Measurements from ENCODE around the gene TC2N. TPM values are rescaled to one million over a fixed set of nuclear protein-coding genes. Genes with fewer than 3 reads are reported as not detected.

TC2N gene
- total and polyA plus RNA-seq, 9 of the 15 experiments (the other 6 are each of a cell fraction or from before 2014, with no cell fraction given): 2.0 to 12.5 (median 7.3) TPM

DNA sequence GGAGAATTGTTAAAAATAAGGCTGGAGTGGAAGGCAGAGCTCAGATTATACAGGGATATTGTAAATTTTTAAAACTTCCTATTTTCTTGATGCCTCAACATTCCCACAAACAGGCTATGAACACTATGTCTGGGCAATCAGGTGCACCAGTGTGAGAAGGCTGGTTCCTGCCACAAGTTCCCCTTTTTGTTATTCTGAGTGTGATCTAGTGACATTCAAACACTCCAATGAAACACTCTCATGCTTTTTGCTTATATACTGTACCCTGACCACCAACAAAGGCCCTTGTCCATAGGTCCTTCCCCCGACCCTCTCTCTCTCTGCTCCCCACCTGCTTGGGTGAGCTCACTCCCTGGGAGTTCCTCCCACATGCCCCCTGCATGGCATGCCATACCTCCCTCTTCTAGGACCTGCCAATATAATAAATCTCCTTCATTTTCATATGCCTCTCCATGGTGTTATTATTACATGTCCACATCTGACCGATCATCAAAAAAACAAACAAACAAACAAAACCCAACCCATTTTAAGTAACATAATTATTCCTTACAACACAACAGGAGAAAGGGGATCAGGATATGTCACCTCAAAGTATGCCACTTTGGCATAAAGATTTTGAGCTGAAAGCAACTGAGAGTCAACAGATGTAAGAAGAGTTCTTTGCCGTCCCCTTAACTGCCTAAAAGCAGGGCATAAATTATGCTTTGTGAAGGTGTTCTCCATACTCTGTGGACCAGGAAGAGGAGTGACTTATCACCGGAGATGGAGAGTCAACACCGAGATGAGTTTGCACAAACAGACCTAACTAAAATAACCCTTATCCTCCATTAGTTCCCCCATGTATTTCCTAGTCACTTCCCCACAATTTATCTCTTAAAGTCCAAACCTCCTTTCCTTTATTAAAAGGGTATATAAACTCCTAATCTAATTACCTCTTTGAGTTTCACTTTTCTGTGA is 92.9 kb downstream of the TC2N start (continued):
- TF ChIP-seq, protein P1, sequence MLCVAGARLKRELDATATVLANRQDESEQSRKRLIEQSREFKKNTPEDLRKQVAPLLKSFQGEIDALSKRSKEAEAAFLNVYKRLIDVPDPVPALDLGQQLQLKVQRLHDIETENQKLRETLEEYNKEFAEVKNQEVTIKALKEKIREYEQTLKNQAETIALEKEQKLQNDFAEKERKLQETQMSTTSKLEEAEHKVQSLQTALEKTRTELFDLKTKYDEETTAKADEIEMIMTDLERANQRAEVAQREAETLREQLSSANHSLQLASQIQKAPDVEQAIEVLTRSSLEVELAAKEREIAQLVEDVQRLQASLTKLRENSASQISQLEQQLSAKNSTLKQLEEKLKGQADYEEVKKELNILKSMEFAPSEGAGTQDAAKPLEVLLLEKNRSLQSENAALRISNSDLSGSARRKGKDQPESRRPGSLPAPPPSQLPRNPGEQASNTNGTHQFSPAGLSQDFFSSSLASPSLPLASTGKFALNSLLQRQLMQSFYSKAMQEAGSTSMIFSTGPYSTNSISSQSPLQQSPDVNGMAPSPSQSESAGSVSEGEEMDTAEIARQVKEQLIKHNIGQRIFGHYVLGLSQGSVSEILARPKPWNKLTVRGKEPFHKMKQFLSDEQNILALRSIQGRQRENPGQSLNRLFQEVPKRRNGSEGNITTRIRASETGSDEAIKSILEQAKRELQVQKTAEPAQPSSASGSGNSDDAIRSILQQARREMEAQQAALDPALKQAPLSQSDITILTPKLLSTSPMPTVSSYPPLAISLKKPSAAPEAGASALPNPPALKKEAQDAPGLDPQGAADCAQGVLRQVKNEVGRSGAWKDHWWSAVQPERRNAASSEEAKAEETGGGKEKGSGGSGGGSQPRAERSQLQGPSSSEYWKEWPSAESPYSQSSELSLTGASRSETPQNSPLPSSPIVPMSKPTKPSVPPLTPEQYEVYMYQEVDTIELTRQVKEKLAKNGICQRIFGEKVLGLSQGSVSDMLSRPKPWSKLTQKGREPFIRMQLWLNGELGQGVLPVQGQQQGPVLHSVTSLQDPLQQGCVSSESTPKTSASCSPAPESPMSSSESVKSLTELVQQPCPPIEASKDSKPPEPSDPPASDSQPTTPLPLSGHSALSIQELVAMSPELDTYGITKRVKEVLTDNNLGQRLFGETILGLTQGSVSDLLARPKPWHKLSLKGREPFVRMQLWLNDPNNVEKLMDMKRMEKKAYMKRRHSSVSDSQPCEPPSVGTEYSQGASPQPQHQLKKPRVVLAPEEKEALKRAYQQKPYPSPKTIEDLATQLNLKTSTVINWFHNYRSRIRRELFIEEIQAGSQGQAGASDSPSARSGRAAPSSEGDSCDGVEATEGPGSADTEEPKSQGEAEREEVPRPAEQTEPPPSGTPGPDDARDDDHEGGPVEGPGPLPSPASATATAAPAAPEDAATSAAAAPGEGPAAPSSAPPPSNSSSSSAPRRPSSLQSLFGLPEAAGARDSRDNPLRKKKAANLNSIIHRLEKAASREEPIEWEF (CRISPR knock-in tag; IDR thresholded peaks at IDR 0.05): no peak
- TF ChIP-seq MIER1 (IDR thresholded peaks at IDR 0.05; ENCODE audit: low read depth): no peak
- 0 out of 2 replicates have a peak, but pooled peaks have one; percentile 36 for TF ChIP-seq MAFG (tag; conservative IDR thresholded peaks at IDR 0.05)
- TF ChIP-seq RNF2 (IDR thresholded peaks at IDR 0.05): peak; percentile 39; the same call in 1 of the 2 replicates
- TF ChIP-seq NFE2 (IDR thresholded peaks at IDR 0.05; ENCODE audit: low read depth): peak; percentile 70
- TF ChIP-seq WHSC1 (IDR thresholded peaks at IDR 0.05; ENCODE audit: low read length): no peak
- TF ChIP-seq ZSCAN29 (IDR thresholded peaks at IDR 0.05): no peak
- TF ChIP-seq, protein P2, sequence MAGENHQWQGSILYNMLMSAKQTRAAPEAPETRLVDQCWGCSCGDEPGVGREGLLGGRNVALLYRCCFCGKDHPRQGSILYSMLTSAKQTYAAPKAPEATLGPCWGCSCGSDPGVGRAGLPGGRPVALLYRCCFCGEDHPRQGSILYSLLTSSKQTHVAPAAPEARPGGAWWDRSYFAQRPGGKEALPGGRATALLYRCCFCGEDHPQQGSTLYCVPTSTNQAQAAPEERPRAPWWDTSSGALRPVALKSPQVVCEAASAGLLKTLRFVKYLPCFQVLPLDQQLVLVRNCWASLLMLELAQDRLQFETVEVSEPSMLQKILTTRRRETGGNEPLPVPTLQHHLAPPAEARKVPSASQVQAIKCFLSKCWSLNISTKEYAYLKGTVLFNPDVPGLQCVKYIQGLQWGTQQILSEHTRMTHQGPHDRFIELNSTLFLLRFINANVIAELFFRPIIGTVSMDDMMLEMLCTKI (IDR thresholded peaks at IDR 0.05; ENCODE audit: partially characterized antibody): no peak
- TF ChIP-seq, protein P3, sequence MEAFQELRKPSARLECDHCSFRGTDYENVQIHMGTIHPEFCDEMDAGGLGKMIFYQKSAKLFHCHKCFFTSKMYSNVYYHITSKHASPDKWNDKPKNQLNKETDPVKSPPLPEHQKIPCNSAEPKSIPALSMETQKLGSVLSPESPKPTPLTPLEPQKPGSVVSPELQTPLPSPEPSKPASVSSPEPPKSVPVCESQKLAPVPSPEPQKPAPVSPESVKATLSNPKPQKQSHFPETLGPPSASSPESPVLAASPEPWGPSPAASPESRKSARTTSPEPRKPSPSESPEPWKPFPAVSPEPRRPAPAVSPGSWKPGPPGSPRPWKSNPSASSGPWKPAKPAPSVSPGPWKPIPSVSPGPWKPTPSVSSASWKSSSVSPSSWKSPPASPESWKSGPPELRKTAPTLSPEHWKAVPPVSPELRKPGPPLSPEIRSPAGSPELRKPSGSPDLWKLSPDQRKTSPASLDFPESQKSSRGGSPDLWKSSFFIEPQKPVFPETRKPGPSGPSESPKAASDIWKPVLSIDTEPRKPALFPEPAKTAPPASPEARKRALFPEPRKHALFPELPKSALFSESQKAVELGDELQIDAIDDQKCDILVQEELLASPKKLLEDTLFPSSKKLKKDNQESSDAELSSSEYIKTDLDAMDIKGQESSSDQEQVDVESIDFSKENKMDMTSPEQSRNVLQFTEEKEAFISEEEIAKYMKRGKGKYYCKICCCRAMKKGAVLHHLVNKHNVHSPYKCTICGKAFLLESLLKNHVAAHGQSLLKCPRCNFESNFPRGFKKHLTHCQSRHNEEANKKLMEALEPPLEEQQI (IDR thresholded peaks at IDR 0.05): no peak
- TF ChIP-seq BRCA1 (IDR thresholded peaks at IDR 0.05): no peak
- no peak for TF ChIP-seq BRCA1 (CRISPR knock-in tag; IDR thresholded peaks at IDR 0.05)
- TF ChIP-seq, protein P4, sequence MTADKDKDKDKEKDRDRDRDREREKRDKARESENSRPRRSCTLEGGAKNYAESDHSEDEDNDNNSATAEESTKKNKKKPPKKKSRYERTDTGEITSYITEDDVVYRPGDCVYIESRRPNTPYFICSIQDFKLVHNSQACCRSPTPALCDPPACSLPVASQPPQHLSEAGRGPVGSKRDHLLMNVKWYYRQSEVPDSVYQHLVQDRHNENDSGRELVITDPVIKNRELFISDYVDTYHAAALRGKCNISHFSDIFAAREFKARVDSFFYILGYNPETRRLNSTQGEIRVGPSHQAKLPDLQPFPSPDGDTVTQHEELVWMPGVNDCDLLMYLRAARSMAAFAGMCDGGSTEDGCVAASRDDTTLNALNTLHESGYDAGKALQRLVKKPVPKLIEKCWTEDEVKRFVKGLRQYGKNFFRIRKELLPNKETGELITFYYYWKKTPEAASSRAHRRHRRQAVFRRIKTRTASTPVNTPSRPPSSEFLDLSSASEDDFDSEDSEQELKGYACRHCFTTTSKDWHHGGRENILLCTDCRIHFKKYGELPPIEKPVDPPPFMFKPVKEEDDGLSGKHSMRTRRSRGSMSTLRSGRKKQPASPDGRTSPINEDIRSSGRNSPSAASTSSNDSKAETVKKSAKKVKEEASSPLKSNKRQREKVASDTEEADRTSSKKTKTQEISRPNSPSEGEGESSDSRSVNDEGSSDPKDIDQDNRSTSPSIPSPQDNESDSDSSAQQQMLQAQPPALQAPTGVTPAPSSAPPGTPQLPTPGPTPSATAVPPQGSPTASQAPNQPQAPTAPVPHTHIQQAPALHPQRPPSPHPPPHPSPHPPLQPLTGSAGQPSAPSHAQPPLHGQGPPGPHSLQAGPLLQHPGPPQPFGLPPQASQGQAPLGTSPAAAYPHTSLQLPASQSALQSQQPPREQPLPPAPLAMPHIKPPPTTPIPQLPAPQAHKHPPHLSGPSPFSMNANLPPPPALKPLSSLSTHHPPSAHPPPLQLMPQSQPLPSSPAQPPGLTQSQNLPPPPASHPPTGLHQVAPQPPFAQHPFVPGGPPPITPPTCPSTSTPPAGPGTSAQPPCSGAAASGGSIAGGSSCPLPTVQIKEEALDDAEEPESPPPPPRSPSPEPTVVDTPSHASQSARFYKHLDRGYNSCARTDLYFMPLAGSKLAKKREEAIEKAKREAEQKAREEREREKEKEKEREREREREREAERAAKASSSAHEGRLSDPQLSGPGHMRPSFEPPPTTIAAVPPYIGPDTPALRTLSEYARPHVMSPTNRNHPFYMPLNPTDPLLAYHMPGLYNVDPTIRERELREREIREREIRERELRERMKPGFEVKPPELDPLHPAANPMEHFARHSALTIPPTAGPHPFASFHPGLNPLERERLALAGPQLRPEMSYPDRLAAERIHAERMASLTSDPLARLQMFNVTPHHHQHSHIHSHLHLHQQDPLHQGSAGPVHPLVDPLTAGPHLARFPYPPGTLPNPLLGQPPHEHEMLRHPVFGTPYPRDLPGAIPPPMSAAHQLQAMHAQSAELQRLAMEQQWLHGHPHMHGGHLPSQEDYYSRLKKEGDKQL (CRISPR knock-in tag; IDR thresholded peaks at IDR 0.05; ENCODE audit: borderline replicate concordance): no peak
- TF ChIP-seq BDP1 (IDR thresholded peaks at IDR 0.05; ENCODE audit: insufficient read depth, insufficient read length): no peak
